Epithelial cell of umbilical artery (primary cell): ENCODE data around the gene SH3YL1. TPM values are rescaled to one million over a fixed set of nuclear protein-coding genes. Genes with fewer than 3 reads are reported as not detected.

Source experiments
- total RNA-seq: library from RNA; depleted of rRNA; stranded (reverse); fragments of >200 nt; gene quantifications from 2 replicates; pipeline ENCODE4 v1.2.3, GENCODE V29; 2014

SH3YL1 gene, protein sequence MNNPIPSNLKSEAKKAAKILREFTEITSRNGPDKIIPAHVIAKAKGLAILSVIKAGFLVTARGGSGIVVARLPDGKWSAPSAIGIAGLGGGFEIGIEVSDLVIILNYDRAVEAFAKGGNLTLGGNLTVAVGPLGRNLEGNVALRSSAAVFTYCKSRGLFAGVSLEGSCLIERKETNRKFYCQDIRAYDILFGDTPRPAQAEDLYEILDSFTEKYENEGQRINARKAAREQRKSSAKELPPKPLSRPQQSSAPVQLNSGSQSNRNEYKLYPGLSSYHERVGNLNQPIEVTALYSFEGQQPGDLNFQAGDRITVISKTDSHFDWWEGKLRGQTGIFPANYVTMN
- total RNA-seq, result 15.3 and 18.5 TPM in 2 replicates

GRCh38 chr2:263774-264492 is at the start of gene SH3YL1:
SH3YL1 (minus strand) TSS chr2:264032; CDS start chr2:263984, 48 bp downstream.

DNA sequence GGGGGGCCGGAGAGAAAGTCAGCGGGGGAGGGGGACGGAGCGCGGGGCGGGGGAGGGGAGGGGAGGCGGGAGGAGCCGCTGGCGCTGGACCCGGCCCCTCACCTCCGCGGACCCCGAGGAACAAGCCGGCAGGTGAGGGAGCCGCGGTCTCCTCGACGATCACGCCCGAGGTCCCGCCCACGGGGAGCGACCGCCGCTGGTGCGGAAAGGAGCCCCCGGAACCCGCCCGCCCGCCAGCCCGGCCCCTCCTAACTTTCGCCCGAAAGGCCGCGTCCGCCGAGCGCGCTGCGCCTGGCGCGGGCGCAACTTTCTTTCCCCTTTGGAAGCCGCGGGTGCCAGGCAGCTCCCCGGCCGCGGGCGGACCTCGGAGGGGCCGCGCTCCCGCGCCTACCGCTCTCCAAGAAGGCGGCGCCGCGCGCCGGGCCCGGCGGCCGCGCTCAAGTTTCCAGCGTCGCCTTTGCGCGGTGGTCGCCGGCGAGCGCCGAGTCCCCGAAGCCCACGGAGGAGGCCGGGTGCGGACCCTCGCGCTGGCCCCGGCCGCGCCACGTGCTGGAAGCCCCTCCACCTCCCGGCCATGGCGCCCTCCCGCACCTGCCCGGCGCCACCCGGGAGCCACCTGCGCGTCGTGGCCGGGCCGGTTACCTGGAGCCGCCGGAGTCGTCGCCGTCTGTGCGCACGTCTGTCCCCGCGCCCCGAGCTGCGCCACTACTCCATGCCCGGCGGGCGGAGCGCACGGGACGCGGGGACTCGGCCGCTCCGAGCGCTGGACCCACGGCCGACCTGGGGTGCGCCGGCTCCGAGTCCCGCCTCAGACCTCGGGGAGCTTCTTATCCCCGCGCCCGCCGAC is 24.3 kb upstream of the SH3YL1 start, which contains the start of gene ALKAL2:
TSS of gene ALKAL2 (minus strand) at position 181 of the 847 bp plus-strand sequence. CDS start 256 bp downstream, outside the sequence.

GRCh38 chr2:264493-265468 is 949 bp upstream of the SH3YL1 start, which contains the start of gene ACP1:
ACP1 (plus strand) TSS chr2:264947; CDS start chr2:264965, 18 bp downstream.

Other genes starting within 250 kb of the SH3YL1 start
- gene FAM110C, start 217.5 kb downstream of the SH3YL1 start, total RNA-seq, result not detected in 2 replicates
- gene ACP1, start 915 bp upstream of the SH3YL1 start, total RNA-seq, result 84.3 and 111 TPM in 2 replicates
- gene ALKAL2, start 24.1 kb upstream of the SH3YL1 start, total RNA-seq, result not detected in 2 replicates